Dermis microvascular lymphatic vessel endothelial cell (primary cell): ENCODE results near the gene GYPA. TPM values are rescaled to one million over a fixed set of nuclear protein-coding genes. Genes with fewer than 3 reads are reported as not detected.
"Not testable (repeated sequence)": the region's sequence is repeated elsewhere in the genome, so short reads cannot be mapped to it uniquely, and the experiment has no call there.

Experiments
- DNase-seq, 2 donors: peaks; one replicate each; pipeline versions ENCODE4 v3.0.0 to v3.0.0-alpha.2; 2010; ENCODE audit warnings: low read depth in 2 of 2
- total RNA-seq: library from RNA; depleted of rRNA; stranded (reverse); fragments of >200 nt; gene quantifications from 2 replicates; pipeline ENCODE4 v1.2.1, GENCODE V29; 2014

Gene GYPA
- not detected in 2 replicates for total RNA-seq

GRCh38 chr4:144140594-144141295 is at the start of gene GYPA:
TSS of gene GYPA (minus strand) at chr4:144140718. CDS start at chr4:144140635, 83 bp downstream.
- DNase-seq: not testable (repeated sequence)

DNA sequence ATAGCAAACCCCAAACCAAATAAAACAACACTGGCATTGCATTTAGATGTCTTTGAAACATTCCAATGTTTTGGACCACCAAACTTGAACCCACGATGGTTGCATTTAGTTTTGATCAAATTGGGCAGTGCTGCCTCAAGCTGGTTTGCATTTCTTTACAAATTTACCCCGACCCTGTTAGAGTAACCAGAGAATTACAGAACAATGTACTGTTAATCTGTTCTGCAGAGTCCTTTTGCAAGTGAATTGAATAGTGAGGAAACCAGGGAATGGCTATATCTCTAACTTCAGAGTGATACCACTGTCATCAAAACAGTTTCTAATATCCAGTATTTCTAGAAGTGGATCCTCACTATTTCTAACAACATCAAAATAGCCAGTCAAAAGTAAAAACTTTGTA is 49.5 kb upstream of the GYPA start:
- DNase-seq: no peak

DNA sequence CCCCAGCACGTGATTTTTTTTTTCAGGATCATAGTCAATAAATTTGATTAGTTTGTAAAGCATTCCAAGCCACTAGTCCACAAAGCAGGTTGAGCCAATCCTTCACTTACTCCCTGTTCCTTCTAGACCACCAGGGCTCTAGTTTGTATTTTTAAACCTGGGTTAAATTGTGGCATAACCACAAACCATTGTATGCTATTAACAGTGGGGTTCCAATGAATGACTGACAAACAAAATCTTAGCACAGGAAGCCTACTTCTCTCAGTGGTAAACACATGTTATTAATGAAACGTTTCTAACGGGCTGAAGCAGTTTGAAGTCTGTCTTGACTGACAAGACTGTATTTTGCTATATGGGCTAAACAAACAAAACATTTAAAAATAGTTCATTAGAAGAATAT is 48.6 kb upstream of the GYPA start:
- no peak for DNase-seq

- DNase-seq: no peak
Measured at GRCh38 chr4:144185086-144185485, 44.6 kb upstream of the GYPA start.

DNA sequence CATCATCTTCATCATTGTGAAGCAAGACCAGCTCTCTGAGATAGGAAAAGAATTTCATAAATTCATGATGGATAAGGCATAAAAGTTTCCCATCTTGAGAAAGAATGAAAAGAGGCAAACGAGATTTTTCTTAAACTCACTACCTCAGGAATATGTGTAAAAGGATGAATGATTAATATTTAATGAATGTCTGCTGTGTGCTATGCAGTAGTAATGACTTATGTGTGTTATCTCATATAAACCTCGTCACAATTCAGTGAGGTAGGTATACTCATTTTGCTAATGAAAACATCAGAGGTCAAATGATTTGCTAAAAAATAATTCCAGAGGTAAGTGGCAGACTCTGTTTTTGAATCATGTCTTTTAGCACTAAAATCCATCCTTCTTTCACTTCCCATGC is 42.6 kb upstream of the GYPA start:
- DNase-seq: no peak

GRCh38 chr4:144181391-144181790 is 40.9 kb upstream of the GYPA start:
- no peak for DNase-seq

DNA sequence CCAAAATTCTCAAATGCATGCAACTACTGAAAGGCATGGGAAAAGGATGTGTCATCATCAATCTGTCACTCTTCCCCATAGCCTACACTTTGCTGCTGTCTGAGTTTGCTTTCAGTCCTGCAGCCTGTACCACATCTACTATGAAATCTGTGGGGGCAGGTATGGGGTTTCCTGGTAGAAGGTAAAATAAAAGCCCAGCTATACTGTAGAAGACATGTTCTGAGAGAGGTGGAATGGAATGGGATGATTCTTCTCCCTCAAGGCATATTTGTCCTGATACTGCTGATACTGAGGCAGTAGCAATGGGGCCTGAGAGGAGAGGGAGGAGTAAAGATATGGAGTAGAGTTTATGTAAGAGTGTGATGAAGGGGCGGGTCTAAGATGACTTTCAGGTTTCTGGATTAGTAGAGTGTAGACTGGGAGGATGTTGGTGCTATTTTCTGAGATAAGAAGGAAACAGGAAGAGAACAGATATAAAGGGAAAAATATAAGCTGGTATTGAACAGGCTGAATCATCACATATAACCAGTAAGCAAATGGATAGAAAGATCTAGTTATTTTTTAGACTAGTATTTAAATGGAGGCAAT is 38.7 kb upstream of the GYPA start:
- DNase-seq: peak in 1 of 2 donors; percentile 47

DNA sequence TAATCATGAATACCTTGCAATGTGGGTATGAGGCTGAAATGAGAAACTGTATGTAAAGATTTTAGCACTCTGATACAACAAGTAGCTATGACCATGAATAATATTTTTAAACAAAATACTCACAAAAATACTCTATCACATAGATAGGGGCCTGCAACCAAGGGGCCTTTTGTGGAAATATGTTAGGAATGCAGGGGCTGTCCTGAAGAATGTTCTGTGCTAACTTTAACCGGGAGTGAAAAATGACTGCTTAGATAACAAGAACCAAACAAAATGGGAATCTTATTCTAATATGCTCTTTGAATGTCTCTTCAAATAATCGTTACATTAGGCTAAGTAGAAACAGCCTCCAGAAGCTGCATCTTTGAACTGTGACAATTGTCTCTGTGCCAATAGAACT is 37.9 kb upstream of the GYPA start:
- DNase-seq: peak in 1 of 2 donors; percentile 14

DNA sequence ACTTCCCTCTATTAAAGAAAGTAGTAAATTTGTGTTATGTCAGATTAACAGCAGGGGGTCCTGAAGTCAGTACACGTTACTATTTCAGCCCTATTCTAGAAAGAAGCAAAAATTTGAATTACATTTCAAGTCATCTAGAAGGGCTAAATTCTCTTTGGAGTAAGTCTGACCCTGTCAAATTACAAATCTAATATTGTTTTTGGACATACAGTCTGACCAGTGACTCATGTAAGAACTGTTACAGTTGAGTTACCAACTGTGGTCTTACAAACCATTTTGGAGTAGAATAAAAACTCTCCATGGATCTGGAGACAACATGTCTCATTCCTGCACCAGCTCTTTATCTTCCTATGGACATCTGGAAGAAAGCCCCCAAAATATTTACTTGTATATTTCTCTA is 36.0 kb upstream of the GYPA start:
- DNase-seq: no peak

- peak; percentile 44 to 75 for DNase-seq
Measured at GRCh38 chr4:144174401-144175067, 34.0 kb upstream of the GYPA start.

- no peak for DNase-seq
Measured at GRCh38 chr4:144171697-144172096, 31.2 kb upstream of the GYPA start.

GRCh38 chr4:144169211-144169610 is 28.7 kb upstream of the GYPA start:
- no peak for DNase-seq

GRCh38 chr4:144154044-144154443 is 13.5 kb upstream of the GYPA start:
- DNase-seq: no peak

- peak in 1 of 2 donors; percentile 29 for DNase-seq
Measured at GRCh38 chr4:144142690-144143326, 2.3 kb upstream of the GYPA start.

GRCh38 chr4:144141493-144141892 is 975 bp upstream of the GYPA start:
- DNase-seq: no peak

GRCh38 chr4:144139991-144140390 is 527 bp downstream of the GYPA start:
- DNase-seq: not testable (repeated sequence)

DNA sequence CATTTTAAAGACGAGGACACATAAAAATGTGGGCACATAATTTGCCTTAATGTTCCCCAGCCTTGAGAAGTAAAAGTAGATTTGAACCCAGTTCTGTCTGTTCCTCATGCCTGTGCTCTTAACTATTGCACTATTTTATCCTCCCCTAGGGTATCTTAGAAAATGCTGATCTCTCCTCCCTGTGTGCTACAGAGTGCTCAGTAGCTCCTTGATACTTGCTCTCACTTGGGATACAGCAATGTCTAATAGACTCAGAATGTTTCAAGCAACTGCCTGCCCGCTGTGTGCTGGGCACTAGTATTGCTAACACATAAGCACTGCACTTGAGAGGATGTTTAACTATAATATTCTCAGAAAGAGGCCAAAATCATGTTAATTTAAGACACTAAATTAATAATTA is 971 bp downstream of the GYPA start:
- DNase-seq: not testable (repeated sequence)

DNA sequence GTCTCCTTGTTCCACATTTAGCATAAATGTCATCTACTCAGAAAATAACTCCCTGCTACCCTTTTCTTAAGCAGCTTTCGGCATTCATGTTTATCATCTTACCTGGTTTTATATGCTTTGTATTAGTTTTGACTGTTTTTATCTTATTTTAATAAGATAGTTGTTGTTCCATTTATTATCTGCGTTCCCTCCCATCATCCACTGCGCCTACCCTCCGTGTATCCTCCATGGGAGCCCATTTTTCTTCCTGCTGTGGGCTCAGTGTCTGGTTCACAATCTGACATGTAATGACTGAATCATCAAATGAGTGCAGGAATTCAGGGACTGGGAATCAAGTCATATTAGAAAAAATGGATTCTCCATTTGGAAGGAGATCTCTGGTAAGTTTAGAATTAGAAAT is 2.3 kb downstream of the GYPA start:
- not testable (repeated sequence) for DNase-seq

GRCh38 chr4:144137137-144137931 is 3.2 kb downstream of the GYPA start:
- not testable (repeated sequence) for DNase-seq

GRCh38 chr4:144136189-144136588 is 4.3 kb downstream of the GYPA start:
- DNase-seq: not testable (repeated sequence)

GRCh38 chr4:144130167-144130566 is 10.4 kb downstream of the GYPA start:
- DNase-seq: not testable (repeated sequence)
